GM21447 (cell line): ENCODE results near the gene FUT8.

Experiments used
- ATAC-seq: cut with Tn5 transposase; IDR thresholded peaks from one replicate; pipeline ENCODE4 v1.9.1; 2021; ENCODE audit not compliant: unreplicated experiment

FUT8 gene

DNA sequence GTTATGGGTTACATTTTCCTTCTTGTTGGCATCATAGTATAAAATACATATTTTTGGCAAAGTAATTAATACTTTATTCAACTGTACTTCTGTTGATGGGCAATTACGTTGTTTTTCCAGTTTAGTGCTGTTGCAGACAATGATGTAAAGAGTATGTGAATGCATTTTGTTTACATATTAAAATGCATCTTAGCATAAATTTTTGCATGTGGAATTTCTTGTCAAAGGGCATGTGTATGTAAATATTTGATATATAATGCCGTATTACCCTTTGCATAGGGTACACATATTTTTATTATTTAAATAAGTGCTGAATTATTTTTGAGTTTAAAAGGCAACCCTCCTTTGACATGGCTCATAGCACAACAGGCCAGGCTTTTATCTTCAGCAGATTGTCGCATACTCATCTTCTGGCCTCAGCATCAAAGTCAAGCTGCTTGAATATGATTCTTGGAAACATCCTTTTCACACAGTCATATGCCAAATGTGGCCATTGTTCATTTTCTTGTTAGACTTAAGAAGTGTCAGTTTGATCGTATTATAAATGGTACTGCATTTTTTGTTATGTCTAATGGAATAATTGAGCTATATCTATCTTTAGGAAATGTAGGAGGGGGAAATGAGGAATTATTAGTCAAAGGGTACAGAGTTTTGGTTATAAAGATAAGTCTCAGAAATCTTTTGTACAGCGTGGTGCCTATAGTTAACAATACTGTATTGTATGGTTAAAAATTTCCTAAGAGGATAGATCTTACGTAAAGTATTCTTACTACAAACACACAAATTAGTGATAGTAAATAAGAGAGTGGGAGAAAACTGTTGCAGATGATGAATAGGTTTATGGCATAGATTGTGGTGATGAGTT, 138.5 kb downstream of the FUT8 start:
- no peak for ATAC-seq

DNA sequence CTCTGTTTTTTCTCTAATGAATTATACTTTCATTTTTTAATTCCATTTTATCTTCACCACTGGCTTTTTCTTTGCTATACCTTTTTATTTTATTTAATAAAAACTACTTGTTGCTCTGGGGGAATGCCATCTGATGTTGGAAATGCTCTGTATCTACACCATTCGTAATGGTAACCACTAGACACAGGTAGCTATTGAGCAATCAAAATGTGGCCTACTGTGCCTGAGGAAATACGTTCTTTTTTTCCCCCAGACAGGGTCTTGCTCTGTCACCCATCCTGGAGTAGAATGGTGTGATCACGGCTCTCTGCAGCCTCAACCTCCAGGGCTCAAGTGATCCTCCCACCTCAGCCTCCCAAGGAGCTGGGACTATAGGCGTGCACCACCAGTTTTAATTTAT, 140.2 kb downstream of the FUT8 start:
- no peak for ATAC-seq

DNA sequence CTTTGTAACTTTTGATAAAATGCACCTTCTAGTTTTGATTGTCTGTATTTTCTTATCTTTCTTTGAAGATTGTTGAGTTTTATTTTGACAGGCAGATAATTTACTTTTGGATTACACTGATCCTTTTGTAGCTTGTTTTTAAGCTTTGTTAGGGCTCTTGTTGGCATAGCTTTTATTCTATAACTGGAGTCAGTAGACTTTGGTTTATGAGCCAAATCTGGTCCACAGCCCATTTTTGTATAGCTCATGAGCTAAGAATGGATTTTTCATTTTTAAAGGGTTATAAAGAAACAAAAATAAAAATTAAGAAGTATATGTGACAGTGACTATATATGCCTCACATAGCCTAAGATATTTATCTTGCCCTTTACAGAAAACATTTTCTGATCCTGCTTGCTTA, 142.3 kb downstream of the FUT8 start:
- ATAC-seq, result no peak

DNA sequence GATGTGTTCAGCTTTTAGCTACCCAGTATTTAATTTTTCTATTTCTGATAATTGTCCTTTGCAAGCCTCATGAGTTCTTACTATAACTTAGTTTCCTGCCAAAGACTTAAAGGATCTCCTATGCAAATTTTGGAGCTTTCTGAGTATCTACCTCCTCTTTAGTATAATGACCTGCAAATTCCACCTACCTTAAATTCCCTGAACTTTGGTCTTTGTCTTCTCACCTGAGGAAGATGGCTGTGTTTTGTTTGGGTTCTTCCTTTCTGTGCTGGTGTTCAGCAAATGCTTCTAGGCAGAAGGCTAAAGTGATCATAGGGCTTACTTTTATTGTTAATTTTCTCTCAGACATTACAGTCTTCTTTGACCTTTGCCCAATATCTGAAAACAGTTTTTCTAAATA, 142.8 kb downstream of the FUT8 start:
- ATAC-seq, result no peak

DNA sequence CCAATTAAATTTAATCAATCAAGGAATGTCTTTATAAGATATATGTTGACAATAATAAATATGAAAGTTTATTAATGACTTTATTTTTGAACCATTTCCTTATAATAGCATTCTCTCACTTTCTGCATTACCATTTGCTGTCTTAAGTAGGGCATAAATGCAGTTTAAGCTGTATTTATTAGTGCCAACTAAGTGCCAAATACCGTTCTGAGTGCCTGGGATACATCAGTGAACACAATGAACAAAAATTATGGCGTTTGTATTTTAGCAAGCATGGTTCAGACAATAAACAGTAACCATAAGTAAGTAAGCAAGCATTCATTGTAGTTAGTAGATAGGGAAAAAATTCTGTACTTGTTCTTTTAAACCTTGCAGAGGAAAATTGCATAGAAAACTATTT, 145.8 kb downstream of the FUT8 start:
- no peak for ATAC-seq

DNA sequence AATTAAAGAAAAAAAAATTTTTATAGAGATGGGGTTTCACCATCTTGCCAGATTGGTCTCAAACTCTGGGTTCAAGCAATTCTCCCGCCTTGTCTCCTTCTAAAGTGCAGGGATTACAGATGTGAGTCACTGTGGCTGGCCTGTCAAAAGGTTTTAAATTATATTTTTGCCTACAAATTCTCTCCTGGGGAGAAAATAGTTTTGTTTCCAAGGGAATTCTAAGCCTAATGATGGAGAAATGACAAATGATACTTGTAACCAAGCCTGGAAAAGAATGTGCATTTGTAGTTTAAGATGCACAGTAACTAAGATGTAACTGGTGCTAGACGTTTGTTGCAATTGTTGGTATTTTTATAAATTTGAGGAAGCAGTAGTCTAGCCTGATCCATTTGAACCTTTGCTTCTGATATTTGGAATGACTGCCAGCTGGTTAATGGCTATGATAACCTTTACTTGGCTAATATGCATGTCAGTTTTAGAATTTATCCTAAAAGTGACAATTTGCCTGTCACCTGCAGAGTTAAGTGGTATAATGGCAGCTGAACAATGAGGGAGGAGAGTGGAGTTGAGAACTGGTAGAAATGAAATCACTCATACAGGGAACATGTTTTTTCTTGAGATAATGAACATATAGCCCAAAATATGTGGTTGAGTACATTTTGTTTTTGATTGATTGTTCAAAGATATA, 148.0 kb downstream of the FUT8 start:
- no peak for ATAC-seq

DNA sequence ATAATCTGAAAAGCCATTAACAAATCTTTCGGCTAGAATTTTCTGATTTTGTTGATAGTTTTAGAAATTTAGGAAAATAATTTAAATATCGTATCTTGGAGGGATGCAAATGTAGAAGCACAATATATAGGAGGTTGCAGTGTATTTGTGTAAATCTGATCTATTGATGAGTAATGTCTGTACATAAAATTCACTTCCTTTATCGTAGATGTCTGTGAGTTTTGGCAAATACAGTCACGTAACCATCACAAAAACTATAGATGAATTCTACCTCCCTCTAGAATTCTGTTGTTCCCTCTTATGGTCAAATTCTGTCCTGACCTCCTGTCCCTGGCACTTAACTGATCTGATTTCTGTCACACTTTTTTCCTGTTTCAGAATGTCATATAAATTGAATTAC, 151.8 kb downstream of the FUT8 start:
- ATAC-seq, result no peak

DNA sequence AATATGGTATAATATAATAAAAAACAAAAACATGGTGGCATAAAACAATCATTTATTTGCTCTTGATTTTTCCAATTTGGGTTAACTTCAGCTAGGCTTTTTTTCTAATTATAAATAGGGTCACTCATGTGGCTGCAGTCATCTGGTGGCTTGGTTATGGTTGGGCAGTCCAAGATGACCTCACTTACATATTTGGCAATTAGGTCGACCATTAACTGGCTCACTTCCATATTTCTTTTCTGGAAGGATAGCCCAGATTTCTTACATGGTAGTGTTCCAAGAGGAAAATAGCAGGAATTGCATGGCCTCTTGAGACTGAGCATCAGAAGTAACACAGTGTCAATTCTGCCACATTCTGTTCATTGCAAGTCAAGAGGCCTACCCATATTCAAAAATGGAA, 153.4 kb downstream of the FUT8 start:
- no peak for ATAC-seq

DNA sequence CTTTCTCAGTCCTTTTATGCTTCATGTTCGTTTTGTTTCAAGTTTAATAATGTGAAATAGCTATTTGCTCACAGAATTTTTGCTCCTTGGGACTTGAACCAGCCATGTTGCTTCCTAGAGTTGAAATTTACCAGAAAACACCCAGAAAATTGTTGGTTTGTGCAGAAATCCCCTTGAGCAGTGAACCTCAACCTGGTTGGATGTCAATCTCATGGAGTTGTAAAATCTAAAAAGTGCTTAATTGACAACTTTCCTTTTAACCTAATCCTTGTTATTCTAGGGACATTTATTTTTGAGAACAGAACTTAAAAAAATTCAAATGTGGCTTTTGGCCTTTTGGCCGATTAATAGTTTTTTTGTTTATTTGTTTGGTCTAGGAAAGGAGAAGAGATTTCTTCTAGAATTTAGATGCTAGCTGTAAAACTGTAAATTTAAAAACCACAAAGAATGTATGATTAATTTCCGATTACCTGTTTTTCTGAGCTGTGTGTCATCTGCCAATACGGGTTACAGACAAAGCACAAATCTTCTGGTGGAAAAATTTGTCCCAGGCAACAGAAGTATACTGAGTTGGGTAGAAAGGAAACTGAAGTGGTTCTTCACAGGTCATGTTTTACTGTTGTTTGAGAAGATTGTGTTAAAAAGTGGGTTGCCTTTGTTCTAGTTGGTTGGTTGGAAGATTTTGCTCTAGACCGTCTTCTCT, 154.4 kb downstream of the FUT8 start:
- no peak for ATAC-seq

DNA sequence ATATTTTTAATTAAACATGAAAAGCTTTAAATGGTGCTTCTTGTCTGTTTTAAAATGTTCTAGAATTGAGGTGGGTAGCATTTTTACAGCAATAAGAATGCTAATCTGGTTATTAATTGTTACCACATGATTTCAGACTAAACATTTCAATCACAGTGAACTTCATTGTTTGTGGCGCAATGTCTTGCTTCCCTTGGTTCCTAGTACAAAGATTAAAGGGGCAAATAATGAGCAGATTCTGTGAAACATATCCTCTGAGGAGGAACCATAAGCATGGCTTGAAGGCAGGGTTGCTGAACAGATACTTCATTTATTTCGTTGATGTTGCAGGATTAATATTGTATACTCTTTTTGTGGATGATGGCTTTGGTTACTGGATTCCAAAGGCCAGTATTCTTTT, 162.1 kb downstream of the FUT8 start:
- ATAC-seq, result no peak

DNA sequence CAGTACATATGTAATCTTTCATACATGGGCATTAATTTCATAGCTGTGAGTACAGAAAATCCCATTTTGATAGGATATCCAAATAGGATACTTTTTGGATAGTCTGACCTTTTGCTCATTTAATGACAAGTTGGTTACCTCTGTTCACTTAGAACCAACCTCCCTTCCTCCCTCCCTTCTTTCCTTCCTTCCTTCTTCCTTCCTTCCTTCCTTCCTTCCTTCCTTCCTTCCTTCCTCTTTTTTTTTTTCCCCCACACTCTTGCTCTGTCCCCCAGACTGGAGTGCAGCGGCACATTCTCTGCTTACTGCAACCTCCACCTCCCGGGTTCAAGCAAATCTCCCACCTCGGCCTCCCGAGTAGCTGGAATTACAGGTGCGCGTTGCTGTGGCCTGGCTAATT, 162.9 kb downstream of the FUT8 start:
- no peak for ATAC-seq

DNA sequence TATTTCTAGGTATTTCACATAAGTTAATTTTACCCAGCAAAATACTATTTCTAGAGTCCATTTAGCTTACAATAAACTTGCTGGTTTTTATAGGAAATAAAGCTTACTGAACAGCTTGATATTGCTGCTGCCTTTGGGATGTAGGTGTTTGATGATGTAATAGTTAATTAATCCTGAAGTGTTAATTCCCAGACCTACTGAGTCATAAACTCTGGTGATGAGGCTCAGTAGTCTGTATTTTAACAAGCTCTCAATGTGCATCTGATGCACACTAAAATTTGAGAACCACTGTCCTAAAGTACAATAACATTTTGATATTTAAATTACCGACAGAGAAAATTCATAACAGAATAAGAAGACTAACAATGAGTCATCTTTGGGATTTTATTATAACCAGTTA, 168.4 kb downstream of the FUT8 start:
- no peak for ATAC-seq

DNA sequence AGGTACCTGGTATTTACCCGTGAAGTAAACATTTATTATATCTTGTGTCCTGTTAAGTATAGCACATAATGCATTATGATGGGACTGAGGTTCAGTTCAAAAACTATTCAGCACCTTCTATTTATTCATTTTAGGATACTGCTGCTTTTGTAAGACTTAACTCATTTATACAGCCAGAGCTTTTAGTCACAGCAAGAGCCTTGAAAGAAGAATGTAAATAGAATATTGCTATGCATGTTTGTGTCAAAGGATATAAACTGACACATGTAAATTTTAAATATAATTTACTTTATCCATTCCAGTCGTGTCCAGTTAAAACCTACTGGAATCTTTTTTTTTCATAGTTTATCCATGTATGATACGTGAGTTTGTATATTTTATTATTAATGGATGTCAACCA, 168.8 kb downstream of the FUT8 start:
- no peak for ATAC-seq

DNA sequence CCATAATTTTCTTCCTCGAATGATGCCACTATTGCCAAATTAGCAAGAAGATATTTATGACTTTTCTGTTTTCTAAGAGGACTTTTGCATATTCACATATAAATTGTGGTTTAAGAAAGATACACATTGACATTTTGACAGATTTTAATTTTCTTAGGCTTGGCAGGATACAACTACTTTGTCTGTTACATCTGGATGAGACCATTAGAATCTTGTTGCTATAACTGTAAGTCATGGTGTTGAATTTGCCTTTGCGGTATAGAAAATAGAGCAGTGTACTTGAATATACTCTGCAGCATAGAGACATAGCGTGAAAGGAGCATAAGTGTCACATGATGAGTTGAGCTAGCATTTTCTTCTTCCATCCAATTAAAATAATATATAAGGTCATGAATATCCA, 169.3 kb downstream of the FUT8 start:
- ATAC-seq, result no peak

DNA sequence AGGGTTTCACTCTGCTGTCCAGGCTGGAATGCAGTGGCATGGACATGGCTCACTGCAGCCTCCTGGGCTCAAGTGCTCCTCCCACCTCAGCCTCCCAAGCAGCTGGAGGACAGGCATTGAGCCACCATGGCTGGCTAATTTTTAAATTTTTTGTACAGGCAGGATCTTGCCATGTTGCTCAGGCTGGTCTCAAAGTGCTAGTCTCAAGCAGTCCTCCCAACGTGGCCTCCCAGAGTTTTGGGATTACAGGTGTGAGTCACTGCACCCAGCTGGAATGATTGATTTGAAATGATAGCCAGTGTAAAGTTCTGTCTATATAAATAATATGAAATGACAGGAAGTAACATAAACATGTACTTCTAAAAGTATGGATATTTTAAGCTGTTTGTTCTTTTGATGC, 172.7 kb downstream of the FUT8 start:
- ATAC-seq, result no peak

DNA sequence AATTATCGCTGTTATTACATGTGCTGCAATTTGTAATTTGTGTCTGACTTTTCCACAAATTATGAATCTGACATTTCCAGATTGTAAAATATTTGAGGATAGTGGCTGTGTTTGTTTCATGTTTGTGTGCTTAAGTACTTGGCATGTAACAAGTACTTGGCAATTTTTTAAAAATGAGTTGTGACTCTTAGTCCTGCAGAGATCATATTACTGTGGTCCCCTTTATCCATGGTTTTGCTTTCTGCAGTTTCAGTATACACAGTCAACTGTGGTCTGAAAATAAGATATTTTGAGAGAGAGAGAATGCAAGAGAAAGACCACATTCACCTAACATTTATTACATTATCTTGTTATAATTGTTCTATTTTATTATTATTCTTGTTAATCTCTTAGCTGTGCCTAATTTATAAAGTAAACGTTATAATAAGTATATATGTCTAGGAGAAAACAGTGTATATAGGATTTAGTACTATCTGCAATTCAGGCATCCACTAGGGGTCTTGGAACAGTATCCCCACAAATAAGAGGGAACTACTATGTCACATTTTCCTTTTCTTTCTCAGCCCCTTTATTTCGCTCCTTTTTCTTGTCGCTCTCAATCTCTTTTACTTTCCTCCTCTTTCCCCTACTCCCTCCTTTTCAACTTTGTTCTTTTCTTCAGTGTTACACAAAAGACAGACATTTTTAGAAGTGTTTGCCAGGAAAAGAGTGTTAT, 176.1 kb downstream of the FUT8 start:
- ATAC-seq, result no peak

DNA sequence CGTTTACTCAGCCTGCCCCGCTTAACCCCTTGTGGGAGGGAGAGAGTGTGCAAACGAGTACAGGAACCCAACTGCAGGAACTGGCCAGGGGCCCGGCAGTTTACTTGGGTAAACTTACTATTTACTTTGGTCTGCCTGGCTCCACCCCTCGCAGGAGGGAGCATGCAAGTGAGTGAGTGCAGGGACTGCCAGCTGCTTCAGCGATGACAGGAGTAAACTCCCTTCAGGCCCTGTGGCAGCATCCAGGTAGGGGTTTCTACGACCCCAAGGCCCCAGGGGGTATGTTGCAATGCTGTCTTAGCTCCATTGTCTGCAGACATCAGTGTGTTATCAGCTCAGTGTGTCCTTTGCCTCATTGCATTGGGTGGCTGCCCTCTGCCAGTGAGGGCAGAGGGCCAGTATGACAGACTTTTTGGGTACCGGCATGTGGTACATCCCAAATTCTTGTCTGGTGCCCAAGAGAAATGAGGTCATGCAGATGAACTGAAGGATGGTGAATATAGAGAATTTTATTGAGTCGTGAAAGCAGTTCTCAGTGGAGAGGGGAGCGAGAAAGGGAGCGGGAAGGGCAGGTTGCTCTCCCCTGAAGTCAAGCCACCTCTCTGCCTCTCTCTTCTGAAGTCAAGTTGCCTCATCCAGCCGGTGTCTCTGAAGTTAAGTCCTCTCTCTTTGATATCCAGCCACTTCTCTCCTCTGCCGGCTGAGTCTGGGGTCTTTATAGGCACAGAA, 181.8 kb downstream of the FUT8 start:
- no peak for ATAC-seq

DNA sequence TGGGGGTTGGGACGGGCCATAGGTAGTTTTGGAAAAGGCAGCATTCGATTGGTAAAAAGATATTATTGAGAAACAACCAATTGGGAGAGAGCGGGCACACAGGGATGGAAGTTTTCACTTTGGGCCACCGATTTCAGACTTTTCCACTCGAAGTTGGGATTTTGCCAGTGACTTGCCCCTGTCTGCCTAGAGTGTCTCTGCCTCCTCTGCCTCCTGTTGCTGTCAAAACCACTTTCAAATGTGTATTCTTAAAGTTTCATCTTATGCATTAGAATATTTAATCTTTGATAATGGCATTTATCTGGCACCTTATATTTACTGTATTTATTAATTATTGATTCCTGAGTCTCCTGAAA, 182.3 kb downstream of the FUT8 start:
- ATAC-seq, result no peak

DNA sequence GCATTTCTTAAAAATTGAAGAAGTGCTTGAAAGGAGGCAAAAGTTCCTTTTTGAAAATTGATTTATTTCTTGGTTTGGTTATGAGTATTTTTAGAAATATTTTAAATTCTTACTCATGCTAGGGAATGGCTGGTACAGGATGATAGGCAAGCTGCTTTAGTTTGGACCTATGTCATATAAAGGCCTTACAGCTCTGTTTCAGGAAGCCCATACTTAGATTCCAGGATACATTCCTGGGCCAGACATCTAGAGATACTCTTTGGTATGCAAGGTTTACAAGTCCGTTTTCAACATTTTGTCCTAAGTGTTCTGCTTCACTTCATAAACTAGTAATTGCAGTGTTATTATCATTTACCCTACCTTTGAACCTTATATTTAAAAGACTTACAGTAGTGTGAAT, 186.8 kb downstream of the FUT8 start:
- no peak for ATAC-seq

DNA sequence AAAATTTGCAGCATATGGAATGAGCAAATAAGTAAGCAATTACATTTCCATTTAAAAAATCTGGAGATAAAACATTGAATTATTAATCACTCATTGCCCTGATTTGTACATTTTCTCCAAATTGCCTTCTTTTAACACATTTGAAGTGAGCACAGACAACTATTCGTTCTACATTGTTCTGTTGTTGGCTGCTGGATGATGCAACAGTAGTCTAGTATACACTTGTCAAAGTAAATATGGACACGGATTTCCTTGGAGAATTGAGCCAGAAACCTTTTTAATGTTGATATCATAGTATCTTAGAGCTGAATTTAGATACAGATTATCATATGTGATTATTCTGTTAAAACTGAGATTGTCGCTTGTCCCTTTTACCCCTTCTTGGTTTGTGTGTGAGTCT, 188.2 kb downstream of the FUT8 start:
- ATAC-seq, result no peak

DNA sequence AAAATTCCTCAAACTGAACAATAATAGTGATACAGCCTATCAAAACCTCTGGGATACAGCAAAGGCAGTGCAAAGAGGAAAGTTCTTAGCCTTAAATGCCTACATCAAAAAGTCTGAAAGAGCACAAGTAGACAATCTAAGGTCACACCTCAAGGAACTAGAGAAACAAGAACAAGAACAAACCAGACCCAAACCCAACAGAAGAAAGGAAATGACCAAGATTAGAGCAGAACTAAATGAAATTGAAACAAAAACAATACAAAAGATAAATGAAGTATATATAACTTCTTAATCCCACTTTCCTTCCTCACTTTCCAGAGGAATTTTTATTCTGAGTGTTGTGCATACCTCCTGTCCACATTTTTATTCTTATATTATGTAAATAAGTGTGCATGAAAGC, 192.0 kb downstream of the FUT8 start:
- ATAC-seq, result no peak
